ENCODE results near the gene ZNRF3.

DNA sequence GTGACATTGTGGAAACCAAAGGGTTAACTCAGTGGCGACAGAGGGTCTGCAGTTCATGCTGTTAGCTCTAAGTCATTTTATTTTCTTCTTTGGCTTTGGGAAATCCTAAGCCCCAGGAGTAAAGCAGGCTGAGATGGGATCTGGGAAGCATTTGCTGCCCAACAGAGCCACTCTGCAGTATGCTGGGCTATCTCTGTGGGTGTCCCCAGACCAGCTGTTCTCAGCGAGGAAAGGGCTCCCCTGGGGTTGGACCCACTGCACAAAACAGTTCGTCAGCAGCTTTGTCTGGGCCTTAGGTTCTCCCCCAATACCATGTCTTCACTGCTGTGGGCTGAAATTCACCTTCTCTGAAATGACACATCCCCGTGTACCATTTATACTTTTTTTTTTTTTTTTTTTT, 223.5 kb downstream of the ZNRF3 start:
- TF ChIP-seq TAF1 (IDR thresholded peaks at IDR 0.05; ENCODE audit: low read depth, low read length) (no peak), POLR2AphosphoS5 (IDR thresholded peaks at IDR 0.05; ENCODE audit: low read depth, low read length) (no peak)
